ENCODE measurements around the gene CCDC3.

- TF ChIP-seq EZH2 (IDR thresholded peaks at IDR 0.05; ENCODE audit: low read length, unreplicated experiment) (no peak), EZH2phosphoT487 (IDR thresholded peaks at IDR 0.05; ENCODE audit: borderline replicate concordance, low read length) (no peak)
- TF ChIP-seq, protein P1, sequence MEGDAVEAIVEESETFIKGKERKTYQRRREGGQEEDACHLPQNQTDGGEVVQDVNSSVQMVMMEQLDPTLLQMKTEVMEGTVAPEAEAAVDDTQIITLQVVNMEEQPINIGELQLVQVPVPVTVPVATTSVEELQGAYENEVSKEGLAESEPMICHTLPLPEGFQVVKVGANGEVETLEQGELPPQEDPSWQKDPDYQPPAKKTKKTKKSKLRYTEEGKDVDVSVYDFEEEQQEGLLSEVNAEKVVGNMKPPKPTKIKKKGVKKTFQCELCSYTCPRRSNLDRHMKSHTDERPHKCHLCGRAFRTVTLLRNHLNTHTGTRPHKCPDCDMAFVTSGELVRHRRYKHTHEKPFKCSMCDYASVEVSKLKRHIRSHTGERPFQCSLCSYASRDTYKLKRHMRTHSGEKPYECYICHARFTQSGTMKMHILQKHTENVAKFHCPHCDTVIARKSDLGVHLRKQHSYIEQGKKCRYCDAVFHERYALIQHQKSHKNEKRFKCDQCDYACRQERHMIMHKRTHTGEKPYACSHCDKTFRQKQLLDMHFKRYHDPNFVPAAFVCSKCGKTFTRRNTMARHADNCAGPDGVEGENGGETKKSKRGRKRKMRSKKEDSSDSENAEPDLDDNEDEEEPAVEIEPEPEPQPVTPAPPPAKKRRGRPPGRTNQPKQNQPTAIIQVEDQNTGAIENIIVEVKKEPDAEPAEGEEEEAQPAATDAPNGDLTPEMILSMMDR (conservative IDR thresholded peaks at IDR 0.05; ENCODE audit: low read depth, low read length) = no peak
These were observed 90.7 kb downstream of the CCDC3 start for GRCh38 chr10:12910835-12911234.
